Melanocyte of skin (primary cell): Measurements from ENCODE around the gene MTREX. TPM values are rescaled to one million over a fixed set of nuclear protein-coding genes. Genes with fewer than 3 reads are reported as not detected.

Experiments
- total RNA-seq, 2 donors: library from RNA; depleted of rRNA; stranded (reverse); fragments of >200 nt; gene quantifications; 2 replicates each; pipeline ENCODE4 v1.2.3, GENCODE V29; 2012

The MTREX gene
- total RNA-seq = 100 to 1,000 TPM in 1 of 2 donors, 10 to 100 TPM in 1; 79.8 to 110 TPM

GRCh38 chr5:55307383-55308253, at the start of gene MTREX, which contains the start of gene DHX29:
MTREX (plus strand) TSS chr5:55307989; CDS start chr5:55308014, 25 bp downstream.
DHX29 (minus strand) TSS chr5:55307694; CDS start chr5:55307573, 121 bp downstream.

Other genes starting within 250 kb of the MTREX start
- not detected for gene GZMA, start 205.3 kb upstream of the MTREX start, total RNA-seq
- 10 to 100 TPM; 47.5 to 67.3 TPM for gene GPX8, start 147.8 kb upstream of the MTREX start, total RNA-seq
- gene CDC20B, start 134.8 kb upstream of the MTREX start, total RNA-seq = not detected
- gene MCIDAS, start 80.7 kb upstream of the MTREX start, total RNA-seq = 1 to 10 TPM in 1 of 2 donors, not detected in 1; 1.0 TPM
- gene CCNO, start 74.4 kb upstream of the MTREX start, total RNA-seq = 1 to 10 TPM in 1 of 2 donors, not detected in 1; 1.4 TPM
- 10 to 100 TPM; 25.5 to 31.3 TPM for gene DHX29, start 295 bp upstream of the MTREX start, total RNA-seq
- 10 to 100 TPM; 19.6 to 28.2 TPM for gene PLPP1, start 227.0 kb downstream of the MTREX start, total RNA-seq